Activated CD8-positive, alpha-beta T cell treated with anti-CD3 and anti-CD28 coated beads, Interleukin-2, amount 10 ng/mL, durations not matched to agents 7 days and 5 days (primary cell): Measurements from ENCODE around the gene MOB1A. TPM values are rescaled to one million over a fixed set of nuclear protein-coding genes. Genes with fewer than 3 reads are reported as not detected.

Experiments
- ATAC-seq: fragments of 150-1000 bp; cut with Tn5 transposase; one replicate; pipeline ENCODE4 v1.10.0; 2021; ENCODE audit warnings: moderate library complexity
- CTCF ChIA-PET: fragments of 350-600 bp; sonication (Branson Sonifier 250); formaldehyde crosslinking; loops from one replicate; lab custom pipeline; 2021; ENCODE audit warnings: antibody characterized with exemption; lab: Charles Lee
- POLR2A ChIA-PET: fragments of 350-600 bp; sonication (Branson Sonifier 250); formaldehyde crosslinking; loops from one replicate; lab custom pipeline; 2021; ENCODE audit warnings: antibody characterized with exemption; lab: Charles Lee
- DNase-seq: peaks from one replicate; pipeline ENCODE4 v3.0.0-alpha.2; 2020
- H3K27ac Mint-ChIP-seq: one replicate; pipeline ENCODE4 v1.8.0; 2021; ENCODE audit warnings: mild to moderate bottlenecking, mixed read lengths
- H3K27me3 Mint-ChIP-seq: one replicate; pipeline ENCODE4 v1.8.0; 2021; ENCODE audit warnings: low read depth, mixed read lengths
- H3K36me3 Mint-ChIP-seq: one replicate; pipeline ENCODE4 v1.8.0; 2021; ENCODE audit warnings: low read depth, mixed read lengths
- H3K4me1 Mint-ChIP-seq: one replicate; pipeline ENCODE4 v1.8.0; 2021; ENCODE audit warnings: low read depth, mixed read lengths
- H3K4me3 Mint-ChIP-seq: one replicate; pipeline ENCODE4 v1.8.0; 2021; ENCODE audit warnings: mild to moderate bottlenecking, mixed read lengths
- H3K9me3 Mint-ChIP-seq: one replicate; pipeline ENCODE4 v1.8.0; 2022; ENCODE audit warnings: mixed read lengths; ENCODE audit not compliant: insufficient read depth
- total RNA-seq, 2 experiments: library from RNA; stranded (reverse); gene quantifications; one replicate each; pipeline ENCODE4 v1.2.3, GENCODE V29; 2021

The MOB1A gene
- total RNA-seq: 100 to 1,000 TPM; 191 to 208 TPM

DNA sequence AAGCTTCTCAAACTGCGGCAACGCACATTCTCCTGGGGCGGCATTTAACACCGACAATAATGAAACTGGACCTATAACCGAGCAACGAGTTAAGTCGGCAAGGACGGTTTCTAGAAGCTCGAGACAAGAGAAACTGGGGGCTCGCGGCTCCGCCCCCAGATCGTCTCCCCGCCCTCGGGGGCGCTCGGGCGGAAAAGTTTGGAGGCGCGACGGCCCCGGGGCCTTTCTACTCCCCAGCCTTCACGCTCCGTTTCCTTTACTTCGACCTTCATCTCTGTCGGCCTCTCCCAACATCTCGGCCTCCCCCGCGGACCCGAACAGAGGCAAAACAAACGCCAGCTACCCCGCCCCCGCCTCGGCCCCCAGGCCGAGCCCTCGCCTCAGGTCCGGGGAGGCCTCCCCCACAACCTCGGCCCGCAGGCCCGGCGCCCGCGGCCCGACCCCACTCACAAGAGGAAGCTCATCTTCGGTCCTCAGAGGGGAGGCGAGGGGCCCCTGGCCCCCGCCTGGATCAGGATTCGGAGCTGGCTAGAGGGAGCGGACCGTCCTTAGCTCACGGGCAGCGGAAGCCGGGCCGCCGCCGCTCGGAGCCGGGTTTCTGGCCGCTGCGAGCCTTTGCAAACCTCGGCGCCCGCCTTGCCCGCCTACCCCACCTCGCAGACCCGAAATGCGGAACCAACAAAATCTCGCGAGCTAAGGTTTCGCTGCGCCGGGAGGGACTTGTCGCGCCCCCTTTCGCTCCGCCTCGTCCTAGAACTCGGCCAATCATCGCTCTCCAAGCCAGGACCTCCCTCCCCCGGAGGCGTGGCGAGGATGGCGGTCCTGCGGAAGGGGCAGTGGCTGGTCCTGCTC lies at the start of gene MOB1A:
Gene MOB1A, minus strand, starts transcription at position 669 of the 852 bp plus-strand sequence. Its CDS starts 205 bp downstream, at position 464.
- Mint-ChIP-seq H3K36me3 (peaks cover 28% of the 10 kb centered on the region), H3K9me3 (no peaks in the 10 kb centered on the region), H3K27ac (peak within 1 kb of the TSS; percentile 95), H3K4me1 (peaks cover 43% of the 10 kb centered on the region), H3K4me3 (peak within 1 kb of the TSS; percentile 89), H3K27me3 (no peaks in the 10 kb centered on the region)
- ChIA-PET CTCF (interaction anchor here (0.7 to 6.8 kb wide), 28 partner anchors 10 to 441 kb away, joined by 3 to 92 read pairs (median 4); partner anchors contain the start of genes ACTG2, BOLA3, MTHFD2 and STAMBP), POLR2A (interaction anchor here (0.6 to 6.0 kb wide), 36 partner anchors 9 to 442 kb away, joined by 3 to 140 read pairs (median 4); partner anchors contain the start of genes AUP1, BOLA3, C2orf81 and DGUOK)
- ATAC-seq: peak; percentile 96
- peak; percentile 99 for DNase-seq

DNA sequence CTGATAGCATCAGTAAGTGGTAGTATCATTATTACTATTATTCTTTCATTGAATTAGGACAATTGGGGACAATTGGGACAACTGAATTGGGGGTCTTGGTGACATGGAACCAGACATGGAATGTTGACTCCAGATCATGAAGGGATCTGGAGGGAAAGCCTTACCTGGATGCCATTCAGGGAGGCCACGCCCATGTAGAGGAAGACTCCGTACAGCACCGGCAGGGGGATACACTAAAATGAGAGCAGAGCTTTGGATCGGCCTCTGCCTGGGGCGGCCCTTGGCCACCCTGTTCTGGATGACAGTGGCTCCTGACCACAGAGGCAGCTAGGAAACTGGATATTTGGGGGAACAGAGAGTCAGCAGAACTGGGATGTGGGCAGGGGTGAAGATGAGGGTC lies 49.0 kb upstream of the MOB1A start:
- Mint-ChIP-seq H3K9me3 (no peaks in the 10 kb centered on the region), H3K36me3 (no peaks in the 10 kb centered on the region), H3K27ac (no peak overlapping the region), H3K27me3 (no peaks in the 10 kb centered on the region), H3K4me3 (no peak overlapping the region), H3K4me1 (peaks cover 1% of the 10 kb centered on the region)
- POLR2A ChIA-PET: no interaction called here
- DNase-seq: no peak
- no peak for ATAC-seq
- CTCF ChIA-PET: interaction anchor here (1.1 kb wide), 1 partner anchor 49 kb away, joined by 3 read pairs; the partner anchor contains the start of gene MOB1A

DNA sequence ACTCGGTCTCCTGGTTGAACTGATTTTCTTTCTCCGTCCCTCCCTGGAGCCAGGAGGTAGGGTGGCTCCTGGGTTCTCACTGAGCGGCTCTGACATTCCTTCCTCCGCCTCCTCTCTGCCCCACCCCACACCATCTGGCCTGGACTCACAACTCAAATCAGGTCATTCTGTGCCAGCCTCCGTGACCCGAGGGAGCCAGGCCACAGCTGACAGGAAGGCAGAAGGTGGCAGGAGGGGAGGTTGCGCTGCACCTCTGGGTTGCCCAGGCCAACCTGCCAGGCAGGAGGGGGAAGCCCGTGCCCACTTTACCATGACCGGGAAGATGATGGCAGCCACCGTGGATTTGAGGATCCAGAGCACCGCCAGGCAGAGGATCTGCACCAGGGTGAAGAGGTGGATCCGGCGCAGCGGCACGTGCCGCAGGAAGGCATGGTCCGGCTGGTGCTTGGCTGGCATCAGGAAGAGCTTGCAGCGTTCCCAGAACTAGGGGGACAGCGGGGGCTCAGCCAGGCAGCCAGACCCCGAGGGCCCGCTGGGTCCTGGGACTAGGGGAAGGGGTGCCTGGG lies 48.1 kb upstream of the MOB1A start:
- POLR2A ChIA-PET: no interaction called here
- no peak overlapping the region for H3K27ac Mint-ChIP-seq
- H3K36me3 Mint-ChIP-seq: no peaks in the 10 kb centered on the region
- H3K4me3 Mint-ChIP-seq: no peak overlapping the region
- no peak for DNase-seq
- no peak for ATAC-seq
- no peaks in the 10 kb centered on the region for H3K27me3 Mint-ChIP-seq
- H3K9me3 Mint-ChIP-seq: no peaks in the 10 kb centered on the region
- peaks cover 3% of the 10 kb centered on the region for H3K4me1 Mint-ChIP-seq
- CTCF ChIA-PET: no interaction called here

DNA sequence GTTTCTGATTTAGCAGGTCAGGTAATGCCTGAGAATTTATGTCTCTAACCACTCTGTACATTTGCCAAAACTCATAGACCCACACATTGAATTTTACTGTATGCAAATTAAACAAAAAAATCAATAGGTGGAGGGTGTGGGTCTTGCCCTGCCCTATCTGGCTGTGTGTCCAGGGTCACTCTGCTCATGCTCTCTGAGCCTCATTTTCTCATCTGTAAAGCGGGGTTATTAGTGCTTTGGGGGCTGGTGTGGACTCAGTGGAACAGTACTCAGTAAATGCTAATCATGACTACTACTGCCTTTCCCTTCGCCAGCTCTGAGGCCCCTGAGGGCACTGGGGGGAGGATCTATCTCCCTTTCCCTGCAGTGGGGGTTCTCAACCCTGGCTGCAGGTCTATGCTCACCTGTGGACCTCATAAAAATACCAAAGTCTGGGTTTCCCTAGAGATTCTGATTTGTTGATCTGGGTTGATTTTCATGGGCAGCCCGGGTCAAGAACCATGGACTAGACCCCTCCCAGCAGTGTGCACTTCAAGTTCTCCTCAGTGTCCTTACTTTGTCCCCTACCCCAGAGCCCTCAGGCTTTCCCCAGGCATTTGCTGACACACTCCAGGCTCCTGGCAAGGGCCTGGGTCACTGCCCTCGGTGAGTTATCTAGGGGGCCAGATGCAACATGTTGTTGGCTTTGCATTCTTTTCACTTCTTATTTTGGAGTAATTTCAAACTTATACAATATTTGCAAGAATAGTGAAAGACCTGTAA lies 47.2 kb upstream of the MOB1A start:
- H3K27ac Mint-ChIP-seq: no peak overlapping the region
- POLR2A ChIA-PET: no interaction called here
- no peaks in the 10 kb centered on the region for H3K36me3 Mint-ChIP-seq
- peaks cover 3% of the 10 kb centered on the region for H3K4me1 Mint-ChIP-seq
- peak; percentile 16 for ATAC-seq
- DNase-seq: no peak
- CTCF ChIA-PET: no interaction called here
- no peak overlapping the region for H3K4me3 Mint-ChIP-seq
- no peaks in the 10 kb centered on the region for H3K9me3 Mint-ChIP-seq
- H3K27me3 Mint-ChIP-seq: no peaks in the 10 kb centered on the region

DNA sequence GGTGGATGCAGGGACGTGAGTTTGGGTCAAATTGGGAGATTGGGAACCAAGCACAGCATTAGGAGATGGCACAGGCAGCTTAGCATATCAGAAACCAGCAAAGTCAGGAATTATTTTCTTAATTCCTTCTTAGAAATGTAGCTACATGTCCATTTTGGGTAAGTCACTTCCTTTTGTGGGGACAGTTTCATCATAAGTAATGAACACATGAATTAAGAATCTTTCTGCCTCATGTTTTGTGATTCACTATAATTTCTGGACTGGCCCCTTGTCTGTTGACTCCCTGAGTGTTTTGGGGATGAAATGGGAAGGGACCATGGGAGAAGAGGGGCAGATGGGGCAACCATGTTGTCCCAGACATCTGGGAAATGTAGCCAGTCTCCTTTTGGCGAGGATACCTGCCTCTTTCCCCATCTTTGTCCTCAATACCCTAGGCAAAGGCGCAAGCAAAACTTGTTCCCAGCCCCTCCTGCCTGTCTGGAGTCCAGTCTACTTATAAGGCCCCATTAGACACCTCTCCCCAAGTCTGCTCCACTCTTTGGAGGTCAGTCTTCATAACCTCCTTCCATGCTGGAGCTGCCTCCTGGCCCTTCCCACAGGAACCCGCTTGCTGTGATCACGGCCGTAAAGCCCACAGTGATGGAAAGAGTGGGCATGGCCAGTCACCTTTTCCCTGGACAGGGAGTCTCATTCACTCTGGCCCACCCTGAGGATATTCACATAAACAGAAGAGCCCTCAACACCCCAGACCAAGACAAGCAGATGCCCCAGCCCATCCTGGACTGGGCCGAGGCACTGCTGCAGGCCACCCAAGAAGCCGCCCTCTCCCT lies 45.5 kb upstream of the MOB1A start:
- Mint-ChIP-seq H3K4me1 (peaks cover 3% of the 10 kb centered on the region), H3K4me3 (no peak overlapping the region), H3K9me3 (no peaks in the 10 kb centered on the region), H3K27me3 (no peaks in the 10 kb centered on the region), H3K36me3 (peaks cover 8% of the 10 kb centered on the region), H3K27ac (no peak overlapping the region)
- ATAC-seq: no peak
- ChIA-PET POLR2A (interaction anchor here (1.0 kb wide), 1 partner anchor 19 kb away, joined by 3 read pairs; no protein-coding TSS in a partner anchor), CTCF (no interaction called here)
- no peak for DNase-seq

DNA sequence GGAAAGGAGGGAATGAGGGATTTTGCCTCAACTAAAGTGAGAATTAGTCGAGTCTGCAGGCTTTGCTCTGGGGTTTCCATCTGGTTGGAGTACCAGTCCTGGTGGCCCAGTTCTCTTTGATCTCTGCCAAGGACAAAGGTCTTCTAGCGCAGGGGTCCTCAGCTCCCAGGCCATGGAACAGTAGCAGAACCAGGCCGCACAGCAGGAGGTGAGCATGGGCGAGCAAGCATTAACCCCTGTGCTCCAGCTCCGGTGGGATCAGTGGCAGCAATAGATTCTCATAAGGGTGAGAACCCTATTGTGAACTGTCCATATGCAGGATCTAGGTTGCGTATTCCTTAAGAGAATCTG lies 43.6 kb upstream of the MOB1A start:
- H3K9me3 Mint-ChIP-seq: no peaks in the 10 kb centered on the region
- POLR2A ChIA-PET: no interaction called here
- DNase-seq (no peak), ATAC-seq (no peak)
- no peaks in the 10 kb centered on the region for H3K27me3 Mint-ChIP-seq
- peaks cover 20% of the 10 kb centered on the region for H3K36me3 Mint-ChIP-seq
- H3K27ac Mint-ChIP-seq: no peak overlapping the region
- H3K4me3 Mint-ChIP-seq: no peak overlapping the region
- peaks cover 3% of the 10 kb centered on the region for H3K4me1 Mint-ChIP-seq
- CTCF ChIA-PET: no interaction called here

DNA sequence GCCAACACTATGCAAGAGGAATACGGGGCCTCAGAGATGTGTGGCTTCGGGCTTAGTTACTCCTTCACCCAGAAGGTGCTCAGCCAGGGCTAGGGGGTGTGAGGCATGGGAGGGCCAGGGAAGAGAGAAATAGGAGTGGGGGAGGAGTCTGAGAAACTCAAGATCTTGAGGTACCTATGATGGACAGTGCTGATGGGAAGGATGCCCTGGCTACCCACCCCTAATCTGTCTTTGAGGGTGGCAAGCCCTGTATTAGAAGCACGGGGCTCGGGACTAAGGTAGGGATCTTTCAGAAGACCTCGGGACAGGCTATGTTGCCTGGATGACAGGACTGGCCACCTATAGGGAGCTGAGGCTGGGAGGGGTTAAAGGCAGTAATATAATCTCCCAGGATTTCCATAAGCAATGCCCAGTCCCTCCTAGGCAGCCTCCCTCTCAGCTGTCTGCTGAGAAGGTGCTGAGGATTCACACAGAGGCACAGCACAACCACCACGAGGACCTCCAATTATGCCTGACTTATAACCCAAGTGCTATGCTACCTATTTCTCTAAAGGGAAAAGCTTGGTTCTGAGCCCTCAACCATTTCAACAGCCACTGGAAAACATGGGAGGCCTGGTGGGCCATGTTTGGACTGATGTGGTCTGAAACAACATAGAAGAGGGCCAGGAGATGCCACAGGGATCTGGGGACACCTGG lies 43.1 kb upstream of the MOB1A start:
- H3K4me3 Mint-ChIP-seq: no peak overlapping the region
- ATAC-seq (peak; percentile 10), DNase-seq (no peak)
- H3K36me3 Mint-ChIP-seq: peaks cover 23% of the 10 kb centered on the region
- H3K4me1 Mint-ChIP-seq: peaks cover 3% of the 10 kb centered on the region
- H3K27me3 Mint-ChIP-seq: no peaks in the 10 kb centered on the region
- CTCF ChIA-PET: no interaction called here
- POLR2A ChIA-PET: no interaction called here
- H3K27ac Mint-ChIP-seq: peak overlapping the region; percentile 26
- no peaks in the 10 kb centered on the region for H3K9me3 Mint-ChIP-seq

DNA sequence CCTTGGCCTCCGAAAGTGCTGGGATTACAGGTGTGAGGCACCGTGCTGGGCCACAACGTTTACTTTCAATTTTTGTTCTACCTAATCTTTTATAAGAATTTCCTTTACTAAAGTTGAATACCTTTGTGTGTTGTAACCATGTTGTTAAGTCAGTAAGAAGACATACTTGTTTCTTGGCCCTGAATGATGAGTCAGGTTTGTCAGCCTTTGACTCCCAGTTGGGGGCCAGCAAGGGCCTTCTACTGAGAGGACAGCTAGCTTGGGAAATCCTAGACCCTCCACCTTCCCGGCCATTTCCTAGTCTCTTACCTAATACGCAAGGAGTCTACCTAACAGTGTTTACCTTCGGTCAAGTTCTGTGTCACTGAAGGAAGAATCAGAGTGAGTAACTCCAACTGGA lies 42.4 kb upstream of the MOB1A start:
- ATAC-seq: no peak
- Mint-ChIP-seq H3K27ac (no peak overlapping the region), H3K9me3 (no peaks in the 10 kb centered on the region), H3K4me3 (no peak overlapping the region), H3K4me1 (peaks cover 3% of the 10 kb centered on the region), H3K27me3 (no peaks in the 10 kb centered on the region), H3K36me3 (peaks cover 27% of the 10 kb centered on the region)
- POLR2A ChIA-PET: no interaction called here
- no peak for DNase-seq
- CTCF ChIA-PET: no interaction called here

DNA sequence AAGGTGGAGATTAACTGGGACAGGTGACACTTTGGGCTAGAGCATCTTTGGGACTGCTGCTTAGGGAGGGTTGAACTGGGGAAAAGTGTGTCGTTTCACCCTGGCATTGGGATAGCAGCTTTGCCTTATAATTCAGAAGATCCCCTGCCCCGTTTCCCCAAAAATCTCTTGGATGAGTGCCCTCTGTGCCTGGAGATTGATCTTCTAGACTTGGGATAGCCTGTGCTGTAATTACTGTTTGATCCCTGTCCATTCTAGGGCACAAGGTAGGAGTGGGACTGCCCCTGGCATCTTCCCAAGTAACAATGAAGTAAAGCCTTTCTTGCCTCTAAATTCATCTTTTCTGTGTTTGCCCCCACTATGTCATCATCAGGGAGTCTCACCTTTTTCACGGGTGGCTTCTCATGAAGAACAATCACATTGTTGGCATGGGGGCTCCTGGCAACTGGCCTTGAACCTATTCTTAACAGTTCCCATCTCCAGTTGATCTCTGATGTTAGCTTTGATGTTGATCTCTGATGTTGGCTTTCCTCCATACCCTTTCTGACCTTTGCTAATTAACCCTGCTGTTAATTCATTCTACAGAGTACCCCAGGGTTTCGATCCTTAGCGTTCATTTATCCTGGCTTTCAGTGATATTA lies 41.3 kb upstream of the MOB1A start:
- ChIA-PET POLR2A (interaction anchor here (0.6 kb wide), 1 partner anchor 310 kb away, joined by 3 read pairs; the partner anchor contains the start of genes AUP1 and HTRA2), CTCF (no interaction called here)
- no peak for ATAC-seq
- Mint-ChIP-seq H3K36me3 (peaks cover 34% of the 10 kb centered on the region), H3K9me3 (no peaks in the 10 kb centered on the region), H3K27ac (no peak overlapping the region), H3K27me3 (no peaks in the 10 kb centered on the region), H3K4me3 (no peak overlapping the region), H3K4me1 (peaks cover 3% of the 10 kb centered on the region)
- DNase-seq: no peak

DNA sequence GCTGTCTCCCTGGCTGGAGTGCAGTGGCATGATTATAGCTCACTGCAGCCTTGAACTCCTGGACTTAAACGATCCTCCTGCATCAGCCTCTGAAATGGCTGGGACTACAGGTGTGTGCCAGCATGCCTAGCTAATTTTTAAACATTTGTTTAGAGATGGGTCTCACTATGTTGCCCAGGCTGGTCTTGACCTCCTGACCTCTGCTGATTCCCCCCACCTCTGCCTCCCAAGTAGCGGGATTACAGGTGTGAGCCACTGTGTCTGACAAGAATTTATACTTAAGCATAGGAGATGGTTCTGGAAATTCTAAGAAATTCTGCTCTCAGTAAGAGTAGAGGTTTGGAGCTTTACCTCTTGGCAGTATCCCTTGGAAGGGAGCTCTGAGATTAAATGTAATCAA lies 38.0 kb upstream of the MOB1A start:
- Mint-ChIP-seq H3K4me1 (no peaks in the 10 kb centered on the region), H3K9me3 (no peaks in the 10 kb centered on the region), H3K27me3 (no peaks in the 10 kb centered on the region), H3K4me3 (no peak overlapping the region), H3K36me3 (peaks cover 51% of the 10 kb centered on the region), H3K27ac (no peak overlapping the region)
- ATAC-seq (no peak), DNase-seq (no peak)
- CTCF ChIA-PET: interaction anchor here (1.0 to 2.3 kb wide), 4 partner anchors 11 to 175 kb away, joined by 3 to 9 read pairs (median 4); partner anchors contain the start of gene MTHFD2
- POLR2A ChIA-PET: interaction anchor here (0.9 to 1.1 kb wide), 2 partner anchors 10 to 38 kb away, joined by 3 to 4 read pairs; partner anchors contain the start of gene MOB1A
